GM19395 (cell line): ENCODE results near the gene GCK.

Experiments
- ATAC-seq: cut with Tn5 transposase; IDR thresholded peaks from one replicate; pipeline ENCODE4 v1.9.1; 2021; ENCODE audit warnings: mild to moderate bottlenecking, moderate library complexity; ENCODE audit not compliant: unreplicated experiment

Gene GCK

DNA sequence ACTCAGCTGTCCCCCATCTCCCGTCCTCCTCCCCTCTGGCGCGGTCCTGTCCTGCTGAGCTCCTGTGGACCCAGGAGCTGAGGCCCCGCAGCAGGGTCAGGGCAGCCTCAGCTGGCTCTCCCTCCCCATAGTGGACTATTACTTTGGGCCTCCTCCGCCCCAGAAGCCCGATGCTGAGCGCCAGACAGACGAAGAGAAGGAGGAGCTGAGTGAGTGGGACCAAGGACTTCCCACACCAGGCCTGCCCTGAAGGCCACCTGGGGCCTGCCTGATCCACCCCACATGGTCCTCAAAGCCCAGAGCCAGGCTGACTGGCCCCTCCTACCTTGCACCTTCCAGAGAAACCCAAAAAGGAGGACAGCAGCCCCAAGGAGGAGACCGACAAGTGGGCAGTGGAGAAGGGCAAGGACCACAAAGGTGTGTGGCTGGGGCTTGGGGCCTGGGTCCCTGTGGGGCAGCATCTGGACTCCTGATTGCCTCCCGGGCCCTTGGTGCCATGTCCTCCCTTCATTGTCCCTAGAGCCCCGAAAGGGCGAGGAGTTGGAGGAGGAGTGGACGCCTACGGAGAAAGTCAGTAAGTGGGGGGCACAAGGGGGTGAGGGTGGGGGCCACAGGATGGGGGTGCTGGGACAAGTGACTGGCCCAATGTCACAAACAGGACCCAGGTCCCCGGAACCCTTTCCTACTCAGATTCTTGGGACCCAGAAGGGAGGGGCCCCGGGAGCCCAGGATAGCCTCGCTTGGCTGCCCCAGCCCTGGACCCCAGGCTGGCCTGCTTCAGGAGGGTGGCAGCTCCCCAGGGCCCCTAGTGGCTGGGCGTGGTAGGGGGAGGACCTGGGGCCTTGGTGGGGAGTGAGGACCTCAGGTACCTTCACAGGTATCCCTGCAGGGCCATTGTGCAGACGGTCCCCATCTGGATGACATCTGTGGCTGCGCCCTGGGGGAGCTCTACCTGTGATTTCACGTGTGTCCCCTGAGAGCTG is 80.2 kb downstream of the GCK start:
- no peak for ATAC-seq

DNA sequence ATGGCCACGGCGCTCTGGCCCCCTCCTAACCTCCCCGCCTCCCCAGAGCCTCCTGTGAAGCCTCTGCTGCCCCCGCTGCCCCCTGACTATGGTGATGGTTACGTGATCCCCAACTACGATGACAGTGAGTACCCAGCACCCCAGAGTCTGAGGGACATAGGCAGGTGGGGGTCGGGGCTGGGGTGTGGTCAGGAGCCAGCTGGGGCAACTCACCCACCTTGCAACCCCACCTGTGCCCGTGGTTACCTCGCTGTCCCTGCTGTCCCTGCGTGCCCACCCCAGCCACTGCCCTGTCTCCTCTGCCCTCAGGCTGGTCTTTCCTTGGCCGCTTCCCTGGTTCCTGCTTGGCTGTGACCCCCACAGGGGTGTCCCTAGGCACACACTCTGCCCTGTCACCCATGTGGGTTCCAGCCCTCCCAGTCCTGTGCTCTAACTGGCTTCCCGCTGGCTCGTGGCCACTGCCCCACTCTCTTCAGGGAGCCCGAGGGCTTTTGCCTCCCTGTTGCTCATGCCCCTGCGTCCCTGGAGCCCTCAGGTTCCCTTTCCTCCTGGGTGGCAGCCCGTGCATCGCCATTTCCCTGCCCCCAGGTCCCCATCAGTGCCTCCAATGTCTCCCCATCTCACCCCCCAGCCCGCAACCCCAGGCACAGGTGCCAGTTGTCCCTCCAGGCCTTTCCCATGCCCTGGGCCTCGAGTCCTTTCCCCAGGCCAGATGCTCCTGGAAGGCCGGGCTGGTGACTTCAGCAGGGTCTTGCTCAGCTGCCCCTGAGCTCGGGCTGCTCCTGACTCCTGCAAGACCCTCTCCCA is 81.1 kb downstream of the GCK start:
- no peak for ATAC-seq

DNA sequence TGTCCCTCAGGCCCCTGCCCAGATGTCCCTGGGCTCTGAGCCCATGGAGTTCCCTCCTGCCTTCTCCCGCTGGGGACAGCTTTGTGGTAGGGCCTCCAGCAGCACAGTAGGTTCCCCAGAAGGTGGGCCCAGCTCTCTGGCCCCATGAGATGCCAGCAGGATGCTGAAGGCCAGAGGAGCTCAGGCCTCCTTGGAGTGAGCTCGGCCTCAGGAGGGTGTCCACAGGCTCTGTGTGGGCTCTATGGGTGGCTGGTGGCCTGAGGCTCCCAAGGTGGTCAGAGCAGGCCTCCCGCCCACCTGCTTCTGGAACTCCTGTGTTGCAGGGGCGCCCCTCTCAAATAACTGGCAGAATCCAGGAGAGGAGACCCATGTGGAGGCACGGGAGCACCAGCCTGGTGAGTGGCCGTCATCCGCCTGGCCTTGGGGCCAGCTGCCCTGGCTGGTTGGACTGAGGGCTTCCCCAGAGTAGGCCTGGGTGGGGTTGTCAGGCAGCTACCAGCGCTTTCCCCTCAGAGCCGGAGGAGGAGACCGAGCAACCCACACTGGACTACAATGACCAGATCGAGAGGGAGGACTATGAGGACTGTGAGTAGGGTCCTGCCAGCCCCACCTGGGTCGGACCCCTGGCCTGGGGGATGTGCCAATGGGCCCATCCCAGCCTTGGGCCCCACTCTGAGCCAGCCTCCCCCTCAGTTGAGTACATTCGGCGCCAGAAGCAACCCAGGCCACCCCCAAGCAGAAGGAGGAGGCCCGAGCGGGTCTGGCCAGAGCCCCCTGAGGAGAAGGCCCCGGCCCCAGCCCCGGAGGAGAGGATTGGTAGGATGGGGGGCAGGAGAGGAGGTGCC is 81.9 kb downstream of the GCK start:
- ATAC-seq, result no peak

DNA sequence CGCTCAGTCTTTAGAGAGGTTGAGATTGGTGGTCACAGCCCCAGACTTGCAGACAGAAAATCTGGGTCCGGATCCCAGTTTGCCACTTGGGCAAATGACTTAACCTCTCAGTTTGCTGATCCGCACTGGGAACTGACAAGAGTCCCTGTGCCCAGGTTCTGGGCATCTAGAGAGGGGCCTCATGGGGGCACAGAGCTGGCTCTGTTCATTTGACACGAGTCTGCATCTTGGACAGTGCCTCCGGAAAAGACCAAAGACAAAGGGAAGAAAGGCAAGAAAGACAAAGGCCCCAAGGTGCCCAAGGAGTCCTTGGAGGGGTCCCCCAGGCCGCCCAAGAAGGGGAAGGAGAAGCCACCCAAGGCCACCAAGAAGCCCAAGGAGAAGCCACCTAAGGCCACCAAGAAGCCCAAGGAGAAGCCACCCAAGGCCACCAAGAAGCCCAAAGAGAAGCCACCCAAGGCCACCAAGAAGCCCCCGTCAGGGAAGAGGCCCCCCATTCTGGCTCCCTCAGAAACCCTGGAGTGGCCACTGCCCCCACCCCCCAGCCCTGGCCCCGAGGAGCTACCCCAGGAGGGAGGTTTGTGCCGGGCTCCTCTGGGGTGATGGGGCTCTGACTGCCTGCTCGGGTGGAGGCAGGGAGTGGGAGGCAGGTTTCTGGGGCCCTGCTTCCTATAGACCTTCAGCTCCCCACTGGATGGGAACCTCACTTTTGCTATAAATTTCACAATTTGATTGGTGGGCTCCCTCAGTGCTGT is 82.8 kb downstream of the GCK start:
- no peak for ATAC-seq

DNA sequence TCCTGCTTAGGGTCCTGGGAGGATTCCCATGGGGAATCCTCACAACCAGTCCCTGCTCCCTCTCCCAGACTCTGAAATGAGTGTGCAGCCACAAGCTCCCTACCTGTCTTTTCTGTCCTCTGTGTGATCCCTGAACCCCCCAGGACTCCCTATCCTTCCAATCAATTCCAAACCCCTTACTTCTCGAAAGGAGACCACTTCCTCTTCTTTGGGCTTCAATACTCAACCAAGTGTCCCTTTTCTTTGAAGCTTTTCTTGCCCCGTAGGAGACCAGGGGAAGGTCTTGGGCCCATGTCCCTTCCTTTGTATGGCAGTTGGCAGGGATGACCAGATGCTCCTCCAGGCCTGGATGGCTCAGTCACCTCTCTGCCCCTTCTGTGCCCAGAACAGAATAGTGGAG is 83.4 kb downstream of the GCK start:
- no peak for ATAC-seq

DNA sequence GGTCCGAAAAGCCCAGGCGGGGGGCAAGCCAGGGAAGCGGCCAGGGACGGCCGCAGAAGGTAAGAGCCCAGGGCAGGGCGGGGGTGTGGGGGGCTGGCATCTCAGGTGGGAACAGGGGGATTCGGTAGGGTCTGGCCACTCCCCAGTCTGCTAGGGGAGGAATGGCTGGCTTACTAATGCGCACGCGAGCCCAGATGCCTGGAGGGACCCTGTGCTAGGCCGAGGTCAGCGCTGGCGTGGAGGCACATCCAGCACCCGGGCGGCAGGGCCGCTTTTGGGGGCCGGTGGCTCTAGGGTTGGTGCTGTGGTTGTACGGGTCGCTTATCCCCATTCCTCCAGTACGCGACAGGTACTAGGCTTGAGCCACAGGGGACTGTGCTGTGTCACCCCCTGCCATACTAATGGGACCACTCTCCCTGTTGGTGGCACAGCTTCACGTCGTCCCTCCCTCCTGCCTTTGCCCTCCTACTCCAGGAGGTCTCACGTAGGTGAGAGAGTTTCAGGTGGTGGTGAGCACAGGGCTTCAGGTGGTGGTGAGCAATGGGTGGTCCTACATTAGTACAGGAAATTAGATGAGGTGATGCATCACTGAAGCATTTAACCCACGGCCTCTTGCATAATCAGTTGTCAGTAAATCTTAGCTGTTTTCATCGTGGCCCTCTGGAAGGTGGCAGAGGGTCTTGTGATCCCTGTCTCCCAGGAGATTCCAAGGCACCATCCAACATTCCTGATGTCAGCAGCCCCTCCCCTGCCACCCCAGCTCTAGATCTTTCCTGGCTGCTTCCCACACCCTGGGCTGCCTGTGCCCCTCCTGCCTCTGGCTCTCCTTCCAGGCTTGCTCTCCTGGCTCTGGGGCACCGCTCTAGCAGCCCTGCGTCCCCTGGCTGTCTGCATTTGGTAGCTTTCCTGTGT is 84.1 kb downstream of the GCK start:
- no peak for ATAC-seq

DNA sequence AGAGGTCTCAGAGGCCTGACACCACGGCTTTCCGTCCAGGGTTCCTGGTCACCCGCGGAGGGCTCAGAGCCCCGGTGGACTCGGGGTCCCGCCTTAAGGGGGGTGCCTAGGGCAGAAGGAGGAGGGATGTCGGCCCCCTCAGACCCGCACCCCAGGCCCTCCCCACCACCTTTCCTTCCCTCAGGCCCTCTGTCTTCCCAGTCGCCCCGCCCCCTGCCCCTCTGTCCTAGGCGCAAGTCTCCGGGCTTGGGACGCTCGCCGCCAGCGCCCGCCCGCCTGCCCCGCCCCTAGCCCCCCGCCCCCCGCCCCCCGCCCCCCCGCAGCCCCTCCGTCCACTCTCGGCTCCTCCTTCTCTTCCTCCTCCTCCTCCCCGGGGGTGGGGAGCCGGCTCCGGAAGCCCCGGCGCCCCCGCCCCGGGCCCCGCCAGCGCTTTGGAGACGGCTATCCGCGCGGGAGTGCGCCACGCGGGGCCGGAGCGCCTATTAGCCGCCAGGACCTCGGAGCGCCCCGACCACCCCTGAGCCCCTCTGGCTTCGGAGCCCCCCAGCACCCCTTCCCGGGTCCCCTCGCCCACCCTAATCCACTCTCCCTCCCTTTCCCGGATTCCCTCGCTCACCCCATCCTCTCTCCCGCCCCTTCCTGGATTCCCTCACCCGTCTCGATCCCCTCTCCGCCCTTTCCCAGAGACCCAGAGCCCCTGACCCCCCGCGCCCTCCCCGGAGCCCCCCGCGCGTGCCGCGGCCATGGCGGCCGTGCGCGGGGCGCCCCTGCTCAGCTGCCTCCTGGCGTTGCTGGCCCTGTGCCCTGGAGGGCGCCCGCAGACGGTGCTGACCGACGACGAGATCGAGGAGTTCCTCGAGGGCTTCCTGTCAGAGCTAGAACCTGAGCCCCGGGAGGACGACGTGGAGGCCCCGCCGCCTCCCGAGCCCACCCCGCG is 85.0 kb downstream of the GCK start, which contains the start of gene AEBP1:
Gene AEBP1 (plus strand): TSS at position 423 of the 937 bp plus-strand sequence. CDS start 321 bp downstream, at position 744.
- no peak for ATAC-seq

DNA sequence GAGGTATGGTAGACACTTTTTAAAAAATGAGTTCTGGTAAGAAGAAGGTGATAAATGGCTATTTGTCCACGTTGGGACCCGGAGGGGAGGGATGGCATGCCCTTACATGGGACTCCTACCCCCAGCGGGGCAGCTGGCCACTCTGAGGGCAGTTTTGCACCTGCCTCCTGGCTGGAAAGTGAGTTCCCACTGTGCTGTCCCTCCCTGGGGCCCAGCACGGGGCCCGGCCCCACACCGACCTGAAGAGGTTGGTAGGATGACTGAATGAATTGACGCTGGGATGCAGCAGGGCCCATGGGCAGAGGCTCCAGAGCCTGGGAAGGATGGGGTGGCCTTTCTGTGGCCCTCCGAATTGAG is 85.7 kb downstream of the GCK start:
- no peak for ATAC-seq

DNA sequence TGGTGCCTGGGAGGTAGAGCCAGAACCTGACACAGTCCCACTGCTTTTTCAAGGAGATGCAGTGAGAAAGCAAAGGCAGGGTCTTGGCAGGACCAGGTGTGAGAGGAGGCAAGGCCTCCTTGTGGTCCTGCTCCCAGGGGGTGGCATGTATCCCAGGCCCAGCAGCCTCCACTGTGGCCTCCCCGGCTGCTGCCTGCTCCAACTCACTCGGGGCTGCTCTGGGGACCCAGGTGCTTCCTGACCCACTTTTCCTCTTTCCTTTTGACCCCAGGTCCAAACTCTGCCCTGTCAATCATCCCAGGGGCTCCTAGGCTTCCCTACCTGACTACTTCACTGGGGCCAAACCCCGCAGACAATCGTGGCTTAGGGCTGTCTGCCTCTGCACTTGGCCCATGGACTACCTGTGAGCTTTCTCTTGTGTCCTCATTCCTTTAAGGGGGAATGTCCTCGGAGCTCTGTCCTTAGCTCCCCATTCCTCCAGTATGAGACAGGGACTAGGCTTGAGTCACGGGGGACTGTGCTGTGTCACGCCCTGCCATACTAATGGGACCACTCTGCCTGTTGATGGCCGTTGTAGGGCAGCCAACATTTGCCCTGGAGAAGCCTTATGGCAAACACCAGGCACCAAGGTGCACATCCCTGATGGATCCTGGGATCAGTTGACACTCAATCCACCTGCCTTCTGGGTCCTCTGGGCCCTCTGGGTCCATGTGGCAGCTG is 86.2 kb downstream of the GCK start:
- ATAC-seq, result no peak

DNA sequence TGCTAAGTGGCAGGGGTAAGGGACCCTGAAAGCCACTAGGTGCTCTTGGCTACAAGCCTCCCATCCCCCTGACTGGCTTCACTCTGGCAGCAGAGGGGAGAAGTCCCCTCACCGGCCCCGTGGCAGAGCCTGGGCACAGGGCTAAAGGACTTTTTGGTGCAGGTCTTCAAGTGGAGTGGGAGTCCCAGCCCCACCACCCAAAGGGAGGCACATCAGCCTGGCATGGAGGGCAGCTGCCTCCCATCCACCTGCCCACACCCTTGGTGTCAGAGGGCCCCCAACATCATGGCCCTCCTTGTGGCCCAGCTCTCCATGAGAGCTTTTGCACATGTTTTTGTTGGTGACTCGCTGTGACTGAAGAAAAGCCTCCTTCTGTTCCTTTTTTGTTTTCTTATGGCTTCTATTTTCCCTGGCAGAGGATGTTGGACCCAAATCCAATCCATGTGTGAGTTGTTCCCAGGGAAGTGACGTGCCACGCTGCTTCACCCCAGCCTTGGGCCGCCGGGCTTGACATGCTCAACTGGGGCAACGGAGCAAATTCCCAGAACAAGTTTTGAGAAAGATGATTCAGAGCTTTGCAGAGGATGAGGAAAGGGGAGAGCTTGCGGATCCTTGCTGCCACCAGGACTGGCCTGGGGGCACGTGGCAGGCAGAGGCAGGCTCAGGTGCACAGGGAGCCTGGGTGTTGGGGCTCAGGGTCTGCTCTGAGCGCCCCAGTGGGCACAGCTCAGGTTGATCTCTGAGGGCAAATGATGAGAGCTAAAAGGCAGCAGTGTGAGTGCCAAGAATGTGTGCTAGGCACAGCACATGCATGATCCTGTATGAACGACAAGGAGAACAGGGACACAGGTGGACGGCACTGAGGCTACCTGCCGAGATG is 87.0 kb downstream of the GCK start:
- ATAC-seq, result no peak

DNA sequence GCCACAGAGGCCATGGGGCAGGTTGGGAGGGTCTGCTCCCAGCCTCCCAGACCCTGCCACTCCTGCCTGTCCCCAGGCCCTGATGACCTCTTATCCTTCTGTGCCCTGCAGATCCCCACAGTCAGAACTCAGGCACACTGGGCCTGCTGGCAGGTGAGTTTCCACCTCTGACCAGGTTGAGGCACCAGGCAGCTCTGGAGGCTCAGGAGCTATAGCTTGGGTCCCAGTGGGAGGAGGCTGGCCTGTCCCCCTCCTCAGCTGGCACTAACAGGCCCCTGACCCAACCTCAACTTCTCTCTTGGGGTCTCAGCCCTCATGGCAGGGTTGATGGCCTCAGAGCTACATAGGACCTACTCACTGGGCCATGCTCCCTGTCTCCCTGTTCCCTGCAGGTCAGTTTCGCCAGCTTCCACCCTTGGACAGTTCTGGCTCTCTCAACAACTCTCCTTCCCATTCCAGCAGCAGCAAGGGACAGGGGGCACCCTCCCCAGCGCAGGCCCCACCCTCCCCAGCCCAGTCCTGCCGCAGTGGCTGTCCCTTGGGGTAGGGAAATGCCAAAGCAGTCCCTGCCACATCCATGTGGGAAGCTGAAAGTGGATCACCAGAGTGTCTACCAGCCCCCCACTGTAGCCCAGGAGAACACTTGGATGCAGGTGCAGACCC is 87.8 kb downstream of the GCK start:
- no peak for ATAC-seq

DNA sequence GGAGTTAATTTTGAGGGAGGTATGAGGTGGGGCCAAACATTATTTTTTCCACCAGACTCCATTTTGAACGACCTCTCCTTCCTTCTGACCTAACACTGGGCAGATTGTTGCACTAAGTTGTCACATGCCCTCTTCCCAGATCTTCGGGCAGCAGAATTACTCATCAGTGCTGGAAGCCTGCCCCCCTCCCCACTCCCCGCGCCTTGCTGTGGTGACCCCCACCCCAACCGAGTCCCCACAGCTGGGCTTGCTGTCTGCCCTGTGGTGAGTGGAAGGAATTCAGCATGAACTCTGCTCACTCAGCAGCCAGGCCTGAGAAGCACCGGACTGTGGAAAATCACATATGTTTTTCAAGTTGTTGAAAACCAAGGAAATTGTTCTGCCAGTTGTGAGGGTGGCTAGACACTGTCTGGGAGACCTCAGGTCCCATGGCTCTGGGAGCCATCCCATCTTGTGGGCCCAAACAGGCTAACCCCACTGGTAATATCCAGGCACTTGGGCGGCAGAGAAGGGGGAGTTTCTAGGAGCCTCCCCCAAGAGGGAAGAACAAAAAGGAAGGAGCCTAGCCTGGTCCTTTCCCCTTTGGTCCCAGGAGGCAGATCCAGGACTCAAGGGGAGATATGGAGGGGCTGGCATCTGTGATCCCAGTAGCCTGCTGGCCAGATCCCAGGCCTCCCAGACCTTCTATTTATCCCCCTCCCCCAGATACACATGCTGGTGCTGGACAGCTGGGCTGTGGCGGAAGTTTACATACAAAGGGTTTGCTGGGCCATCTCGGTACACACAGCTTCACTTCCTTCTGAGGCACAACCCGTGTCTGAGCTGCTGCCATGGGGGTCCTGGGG is 88.6 kb downstream of the GCK start:
- no peak for ATAC-seq

DNA sequence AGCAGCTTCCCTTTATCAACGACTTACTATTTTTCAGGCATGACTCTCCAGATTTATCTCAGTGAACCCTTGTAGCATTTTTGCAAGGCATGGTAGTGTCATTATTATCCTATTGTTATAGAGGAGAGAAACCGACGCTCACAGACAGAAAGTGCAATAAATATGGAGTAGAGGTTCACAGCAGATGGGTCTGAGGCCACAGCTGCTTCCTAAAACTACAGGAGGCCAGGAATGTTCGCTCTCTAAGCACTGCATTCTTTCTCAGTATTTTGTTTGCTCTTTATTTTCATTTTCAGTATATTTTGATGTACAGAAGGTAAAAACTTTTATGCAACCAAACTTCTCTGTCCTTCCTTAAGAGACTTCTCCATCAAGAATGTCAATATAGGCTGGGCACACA is 89.6 kb downstream of the GCK start:
- ATAC-seq, result no peak

DNA sequence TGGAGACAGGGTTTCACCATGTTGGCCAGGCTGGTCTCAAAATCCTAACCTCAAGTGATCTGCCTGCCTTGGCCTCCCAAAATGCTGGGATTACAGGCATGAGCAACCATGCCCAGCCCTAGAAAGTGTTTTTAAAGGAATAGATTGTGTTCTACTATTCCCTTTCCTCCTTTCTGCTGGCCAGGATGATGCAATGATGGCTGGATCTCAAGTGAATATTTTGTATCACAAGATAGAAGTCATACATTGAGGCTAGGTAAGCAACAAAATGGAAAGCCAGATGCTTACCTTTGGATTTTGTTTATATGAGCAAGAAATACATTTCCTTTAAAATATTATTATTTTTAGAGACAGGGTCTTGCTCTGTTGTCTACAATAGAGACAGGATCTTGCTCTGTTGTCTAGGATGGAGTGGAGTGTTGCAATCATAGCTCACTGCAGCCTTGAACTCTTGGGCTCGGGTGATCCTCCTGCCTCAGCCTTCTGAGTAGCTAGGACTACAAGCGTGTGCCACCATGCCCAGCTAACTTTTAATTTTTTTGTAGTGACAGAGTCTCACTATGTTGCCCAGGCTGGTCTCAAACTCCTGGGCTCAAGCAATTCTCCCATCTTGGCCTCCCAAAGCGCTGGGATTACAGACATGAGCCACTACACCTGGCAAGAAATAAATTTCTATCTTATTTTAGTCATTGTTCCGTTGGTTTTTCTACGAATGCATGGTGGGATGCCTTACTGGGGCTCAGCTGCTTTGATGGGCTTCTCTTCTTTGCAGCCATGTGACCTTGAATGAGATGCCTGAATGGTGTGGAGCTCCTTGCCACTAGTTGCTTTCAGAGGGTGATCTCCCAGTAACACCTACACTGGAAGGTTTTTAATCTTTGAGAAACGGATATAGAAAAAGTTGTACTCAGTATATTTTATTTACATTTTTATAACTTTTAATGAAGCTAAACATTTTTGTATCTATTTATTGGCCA is 90.9 kb downstream of the GCK start:
- no peak for ATAC-seq
